ENCODE measurements around the gene CAPZA2. TPM values are rescaled to one million over a fixed set of nuclear protein-coding genes. Genes with fewer than 3 reads are reported as not detected.

The CAPZA2 gene
- total RNA-seq, 2 experiments from 2014 or later, result 92.6 to 101 TPM

Other genes starting within 250 kb of the CAPZA2 start
- gene MET, start 190.4 kb upstream of the CAPZA2 start, total RNA-seq, result not detected
- 1 to 10 TPM; 4.4 to 5.0 TPM for gene ST7, start 90.9 kb downstream of the CAPZA2 start, total RNA-seq